HepG2 (cell line): ENCODE data around the gene PRKCZ. TPM values are rescaled to one million over a fixed set of nuclear protein-coding genes. Genes with fewer than 3 reads are reported as not detected.
A peak's percentile ranks its signal among the peaks of the same experiment; 100 is the strongest.

Source experiments
- BRD4 ChIP-seq: sonication (generic); formaldehyde crosslinking; IDR thresholded peaks from 2 replicates; pipeline ENCODE4 v1.4.0; 2020; ENCODE audit warnings: missing genetic modification reagents
- CAMTA2 ChIP-seq: sonication (generic); formaldehyde crosslinking; IDR thresholded peaks from 2 replicates; pipeline ENCODE4 v1.4.0; 2020; ENCODE audit warnings: mild to moderate bottlenecking, missing genetic modification reagents, borderline replicate concordance
- DNMT1 ChIP-seq: sonication (generic); formaldehyde crosslinking; IDR thresholded peaks from 2 replicates; pipeline ENCODE4 v1.5.1; 2020; ENCODE audit warnings: mild to moderate bottlenecking, missing genetic modification reagents
- GATAD1 ChIP-seq: IDR thresholded peaks from 2 replicates; pipeline ENCODE4 v1.6.1; 2016; ENCODE audit warnings: missing genetic modification reagents, missing compliant biosample characterization
- HDAC6 ChIP-seq: fragments of 200-600 bp; sonication (generic); IDR thresholded peaks from 2 replicates; pipeline ENCODE4 v1.7.0; 2017; ENCODE audit warnings: mild to moderate bottlenecking, antibody characterized with exemption, low read length, low read depth
- MEIS2 ChIP-seq: sonication (generic); formaldehyde crosslinking; IDR thresholded peaks from 2 replicates; pipeline ENCODE4 v1.9.0; 2021; ENCODE audit warnings: mild to moderate bottlenecking, missing genetic modification reagents
- NFIB ChIP-seq: sonication (generic); formaldehyde crosslinking; IDR thresholded peaks from 2 replicates; pipeline ENCODE4 v1.9.0; 2021; ENCODE audit warnings: missing genetic modification reagents, mild to moderate bottlenecking, borderline replicate concordance
- SRY ChIP-seq: sonication (generic); formaldehyde crosslinking; IDR thresholded peaks from 2 replicates; pipeline ENCODE4 v1.8.0; 2022; ENCODE audit warnings: mild to moderate bottlenecking, missing genetic modification reagents
- ZNF124 ChIP-seq: sonication (generic); formaldehyde crosslinking; IDR thresholded peaks from 2 replicates; pipeline ENCODE4 v1.4.0; 2020; ENCODE audit warnings: missing genetic modification reagents
- ZNF530 ChIP-seq: sonication (generic); formaldehyde crosslinking; IDR thresholded peaks from 2 replicates; pipeline ENCODE4 v1.5.0; 2020; ENCODE audit warnings: low read depth, mild to moderate bottlenecking, missing genetic modification reagents
- ZNF724P ChIP-seq: sonication (generic); formaldehyde crosslinking; IDR thresholded peaks from 2 replicates; pipeline ENCODE4 v1.8.0; 2022; ENCODE audit warnings: missing genetic modification reagents, borderline replicate concordance
- ZNF878 ChIP-seq: sonication (generic); formaldehyde crosslinking; IDR thresholded peaks from 2 replicates; pipeline ENCODE4 v1.8.1; 2023; ENCODE audit warnings: mild to moderate bottlenecking, missing genetic modification reagents, moderate library complexity
- ZSCAN20 ChIP-seq: sonication (generic); formaldehyde crosslinking; IDR thresholded peaks from 2 replicates; pipeline ENCODE4 v1.4.0; 2020; ENCODE audit warnings: missing genetic modification reagents, mild to moderate bottlenecking, borderline replicate concordance
- polyA plus RNA-seq, 8 experiments: library from polyadenylated mRNA; depleted of rRNA in 3 of 8; stranded (reverse) in 7 of 8; unstranded in 1 of 8; fragments of >200 nt; fragmentation: Illumina TruSeq in 4 of 8; extraction: Trizol in 4 of 8; gene quantifications; 2 replicates each; pipeline versions ENCODE4 v1.2.1 to v1.2.3, GENCODE V29; 2011 to 2016; ENCODE audit warnings: low read depth in 4 of 8, missing spikeins in 1 of 8, mixed read lengths in 1 of 8; ENCODE audit not compliant: insufficient read depth in 1 of 8
- total RNA-seq, 5 experiments: library from RNA; depleted of rRNA; stranded (reverse); fragments of >200 nt; fragmentation: Illumina TruSeq; extraction: Trizol; gene quantifications; 2 replicates each; pipeline ENCODE4 v1.2.3, GENCODE V29; 2016; ENCODE audit warnings: low read depth in 1 of 5
- TF ChIP-seq, protein P1 (sequence below): sonication (generic); formaldehyde crosslinking; IDR thresholded peaks from 2 replicates; pipeline ENCODE4 v1.5.1; 2020; ENCODE audit warnings: mild to moderate bottlenecking, missing genetic modification reagents
- TF ChIP-seq, protein P2 (sequence below): sonication (generic); formaldehyde crosslinking; IDR thresholded peaks from 2 replicates; pipeline ENCODE4 v1.5.0; 2020; ENCODE audit warnings: mild to moderate bottlenecking, missing genetic modification reagents
- TF ChIP-seq, protein P3 (sequence below): sonication (generic); formaldehyde crosslinking; IDR thresholded peaks from 2 replicates; pipeline ENCODE4 v1.8.0; 2022; ENCODE audit warnings: missing genetic modification reagents, mild to moderate bottlenecking, moderate library complexity, borderline replicate concordance
- TF ChIP-seq, protein P4 (sequence below): sonication (generic); formaldehyde crosslinking; IDR thresholded peaks from 2 replicates; pipeline ENCODE4 v1.5.0; 2020; ENCODE audit warnings: mild to moderate bottlenecking, missing genetic modification reagents
- TF ChIP-seq, protein P5 (sequence below): sonication (generic); formaldehyde crosslinking; IDR thresholded peaks from 2 replicates; pipeline ENCODE4 v1.5.1; 2020; ENCODE audit warnings: mild to moderate bottlenecking, moderate library complexity, missing genetic modification reagents

The PRKCZ gene
- total and polyA plus RNA-seq, 2 of the 13 experiments (the other 11 are each of a cell fraction or from before 2014, with no cell fraction given) = 34.7 to 85.2 TPM

DNA sequence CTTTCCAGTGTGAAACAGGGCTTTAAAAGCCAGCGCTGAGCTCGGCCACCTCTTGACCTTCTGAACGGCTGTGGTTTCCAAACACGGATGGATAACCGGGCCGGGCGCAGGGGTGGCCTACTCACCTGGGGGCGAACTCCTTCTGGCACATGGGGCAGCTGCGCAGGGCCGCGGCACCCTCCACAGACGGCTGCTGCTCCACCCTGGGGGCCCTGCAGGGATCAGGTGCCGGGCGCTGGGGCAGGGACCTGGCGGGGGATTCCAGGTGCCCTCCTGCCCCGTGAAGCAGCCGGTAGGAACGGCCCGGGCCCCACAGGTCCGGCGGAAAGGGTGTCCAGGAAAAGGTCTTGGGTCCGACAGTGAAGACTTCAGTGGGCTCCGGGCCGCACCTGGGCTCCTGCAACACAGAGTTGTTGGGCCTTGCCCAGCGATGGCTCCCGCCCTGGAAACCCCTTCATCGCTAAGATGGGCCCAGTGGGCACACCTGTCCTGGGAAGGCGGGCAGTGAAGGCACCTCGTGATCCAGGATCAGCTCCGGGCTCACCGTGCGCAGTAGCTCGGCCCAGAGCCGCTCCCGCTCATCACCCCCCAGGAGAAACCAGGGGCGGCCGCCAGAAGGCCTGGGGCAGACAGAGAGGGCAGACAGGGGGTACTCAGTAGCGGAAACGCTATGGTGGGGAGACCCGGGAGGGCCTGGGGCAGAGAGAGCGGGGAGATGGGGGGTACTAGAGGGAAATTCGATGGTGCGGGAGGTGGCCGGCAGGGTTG, 143.5 kb downstream of the PRKCZ start (continued):
- TF ChIP-seq, protein P1, sequence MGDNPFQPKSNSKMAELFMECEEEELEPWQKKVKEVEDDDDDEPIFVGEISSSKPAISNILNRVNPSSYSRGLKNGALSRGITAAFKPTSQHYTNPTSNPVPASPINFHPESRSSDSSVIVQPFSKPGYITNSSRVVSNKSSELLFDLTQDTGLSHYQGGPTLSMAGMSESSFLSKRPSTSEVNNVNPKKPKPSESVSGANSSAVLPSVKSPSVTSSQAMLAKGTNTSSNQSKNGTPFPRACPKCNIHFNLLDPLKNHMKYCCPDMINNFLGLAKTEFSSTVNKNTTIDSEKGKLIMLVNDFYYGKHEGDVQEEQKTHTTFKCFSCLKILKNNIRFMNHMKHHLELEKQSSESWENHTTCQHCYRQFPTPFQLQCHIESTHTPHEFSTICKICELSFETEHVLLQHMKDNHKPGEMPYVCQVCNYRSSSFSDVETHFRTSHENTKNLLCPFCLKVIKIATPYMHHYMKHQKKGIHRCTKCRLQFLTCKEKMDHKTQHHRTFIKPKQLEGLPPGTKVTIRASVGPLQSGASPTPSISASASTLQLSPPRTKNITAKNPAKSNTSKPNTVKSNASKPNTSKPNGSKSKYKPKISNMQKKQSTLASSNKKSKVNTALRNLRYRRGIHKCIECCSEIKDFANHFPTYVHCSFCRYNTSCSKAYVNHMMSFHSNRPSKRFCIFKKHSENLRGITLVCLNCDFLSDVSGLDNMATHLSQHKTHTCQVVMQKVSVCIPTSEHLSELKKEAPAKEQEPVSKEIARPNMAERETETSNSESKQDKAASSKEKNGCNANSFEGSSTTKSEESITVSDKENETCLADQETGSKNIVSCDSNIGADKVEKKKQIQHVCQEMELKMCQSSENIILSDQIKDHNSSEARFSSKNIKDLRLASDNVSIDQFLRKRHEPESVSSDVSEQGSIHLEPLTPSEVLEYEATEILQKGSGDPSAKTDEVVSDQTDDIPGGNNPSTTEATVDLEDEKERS (CRISPR knock-in tag) = no peak
- 0 out of 2 replicates have a peak, but pooled peaks have one; percentile 32 for TF ChIP-seq MEIS2 (CRISPR knock-in tag)
- no peak for TF ChIP-seq ZNF530 (CRISPR knock-in tag)
- no peak for TF ChIP-seq GATAD1 (CRISPR knock-in tag)
- TF ChIP-seq DNMT1 (CRISPR knock-in tag) = no peak
- TF ChIP-seq ZNF724P (CRISPR knock-in tag) = no peak
- TF ChIP-seq HDAC6 = no peak
- no peak for TF ChIP-seq ZNF124 (CRISPR knock-in tag)
- TF ChIP-seq BRD4 (CRISPR knock-in tag) = no peak
- no peak for TF ChIP-seq ZNF878 (CRISPR knock-in tag)
- 0 out of 2 replicates have a peak, but pooled peaks have one; percentile 62 for TF ChIP-seq SRY (CRISPR knock-in tag)
- TF ChIP-seq, protein P2, sequence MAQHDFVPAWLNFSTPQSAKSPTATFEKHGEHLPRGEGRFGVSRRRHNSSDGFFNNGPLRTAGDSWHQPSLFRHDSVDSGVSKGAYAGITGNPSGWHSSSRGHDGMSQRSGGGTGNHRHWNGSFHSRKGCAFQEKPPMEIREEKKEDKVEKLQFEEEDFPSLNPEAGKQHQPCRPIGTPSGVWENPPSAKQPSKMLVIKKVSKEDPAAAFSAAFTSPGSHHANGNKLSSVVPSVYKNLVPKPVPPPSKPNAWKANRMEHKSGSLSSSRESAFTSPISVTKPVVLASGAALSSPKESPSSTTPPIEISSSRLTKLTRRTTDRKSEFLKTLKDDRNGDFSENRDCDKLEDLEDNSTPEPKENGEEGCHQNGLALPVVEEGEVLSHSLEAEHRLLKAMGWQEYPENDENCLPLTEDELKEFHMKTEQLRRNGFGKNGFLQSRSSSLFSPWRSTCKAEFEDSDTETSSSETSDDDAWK (CRISPR knock-in tag) = no peak
- TF ChIP-seq, protein P3, sequence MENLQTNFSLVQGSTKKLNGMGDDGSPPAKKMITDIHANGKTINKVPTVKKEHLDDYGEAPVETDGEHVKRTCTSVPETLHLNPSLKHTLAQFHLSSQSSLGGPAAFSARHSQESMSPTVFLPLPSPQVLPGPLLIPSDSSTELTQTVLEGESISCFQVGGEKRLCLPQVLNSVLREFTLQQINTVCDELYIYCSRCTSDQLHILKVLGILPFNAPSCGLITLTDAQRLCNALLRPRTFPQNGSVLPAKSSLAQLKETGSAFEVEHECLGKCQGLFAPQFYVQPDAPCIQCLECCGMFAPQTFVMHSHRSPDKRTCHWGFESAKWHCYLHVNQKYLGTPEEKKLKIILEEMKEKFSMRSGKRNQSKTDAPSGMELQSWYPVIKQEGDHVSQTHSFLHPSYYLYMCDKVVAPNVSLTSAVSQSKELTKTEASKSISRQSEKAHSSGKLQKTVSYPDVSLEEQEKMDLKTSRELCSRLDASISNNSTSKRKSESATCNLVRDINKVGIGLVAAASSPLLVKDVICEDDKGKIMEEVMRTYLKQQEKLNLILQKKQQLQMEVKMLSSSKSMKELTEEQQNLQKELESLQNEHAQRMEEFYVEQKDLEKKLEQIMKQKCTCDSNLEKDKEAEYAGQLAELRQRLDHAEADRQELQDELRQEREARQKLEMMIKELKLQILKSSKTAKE (CRISPR knock-in tag) = no peak
- TF ChIP-seq ZSCAN20 = no peak
- TF ChIP-seq, protein P4, sequence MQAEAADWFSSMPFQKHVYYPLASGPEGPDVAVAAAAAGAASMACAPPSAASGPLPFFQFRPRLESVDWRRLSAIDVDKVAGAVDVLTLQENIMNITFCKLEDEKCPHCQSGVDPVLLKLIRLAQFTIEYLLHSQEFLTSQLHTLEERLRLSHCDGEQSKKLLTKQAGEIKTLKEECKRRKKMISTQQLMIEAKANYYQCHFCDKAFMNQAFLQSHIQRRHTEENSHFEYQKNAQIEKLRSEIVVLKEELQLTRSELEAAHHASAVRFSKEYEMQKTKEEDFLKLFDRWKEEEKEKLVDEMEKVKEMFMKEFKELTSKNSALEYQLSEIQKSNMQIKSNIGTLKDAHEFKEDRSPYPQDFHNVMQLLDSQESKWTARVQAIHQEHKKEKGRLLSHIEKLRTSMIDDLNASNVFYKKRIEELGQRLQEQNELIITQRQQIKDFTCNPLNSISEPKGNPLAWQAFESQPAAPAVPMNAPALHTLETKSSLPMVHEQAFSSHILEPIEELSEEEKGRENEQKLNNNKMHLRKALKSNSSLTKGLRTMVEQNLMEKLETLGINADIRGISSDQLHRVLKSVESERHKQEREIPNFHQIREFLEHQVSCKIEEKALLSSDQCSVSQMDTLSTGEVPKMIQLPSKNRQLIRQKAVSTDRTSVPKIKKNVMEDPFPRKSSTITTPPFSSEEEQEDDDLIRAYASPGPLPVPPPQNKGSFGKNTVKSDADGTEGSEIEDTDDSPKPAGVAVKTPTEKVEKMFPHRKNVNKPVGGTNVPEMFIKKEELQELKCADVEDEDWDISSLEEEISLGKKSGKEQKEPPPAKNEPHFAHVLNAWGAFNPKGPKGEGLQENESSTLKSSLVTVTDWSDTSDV (CRISPR knock-in tag) = 0 out of 2 replicates have a peak, but pooled peaks have one; percentile 58
- TF ChIP-seq, protein P5, sequence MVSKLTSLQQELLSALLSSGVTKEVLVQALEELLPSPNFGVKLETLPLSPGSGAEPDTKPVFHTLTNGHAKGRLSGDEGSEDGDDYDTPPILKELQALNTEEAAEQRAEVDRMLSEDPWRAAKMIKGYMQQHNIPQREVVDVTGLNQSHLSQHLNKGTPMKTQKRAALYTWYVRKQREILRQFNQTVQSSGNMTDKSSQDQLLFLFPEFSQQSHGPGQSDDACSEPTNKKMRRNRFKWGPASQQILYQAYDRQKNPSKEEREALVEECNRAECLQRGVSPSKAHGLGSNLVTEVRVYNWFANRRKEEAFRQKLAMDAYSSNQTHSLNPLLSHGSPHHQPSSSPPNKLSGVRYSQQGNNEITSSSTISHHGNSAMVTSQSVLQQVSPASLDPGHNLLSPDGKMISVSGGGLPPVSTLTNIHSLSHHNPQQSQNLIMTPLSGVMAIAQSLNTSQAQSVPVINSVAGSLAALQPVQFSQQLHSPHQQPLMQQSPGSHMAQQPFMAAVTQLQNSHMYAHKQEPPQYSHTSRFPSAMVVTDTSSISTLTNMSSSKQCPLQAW (CRISPR knock-in tag) = no peak
- TF ChIP-seq CAMTA2 (CRISPR knock-in tag) = no peak
- TF ChIP-seq NFIB (CRISPR knock-in tag) = no peak
